ENCODE measurements around the gene ANKH. TPM values are rescaled to one million over a fixed set of nuclear protein-coding genes. Genes with fewer than 3 reads are reported as not detected.

ANKH gene
- total and polyA plus RNA-seq, 2 experiments from 2014 or later: 27.6 to 29.9 TPM

- no peak for DNase-seq (ENCODE audit: low spot score)
- no peaks in the 10 kb centered on the region for H3K36me3 ChIP-seq (replicated peaks; ENCODE audit: insufficient read depth, low read depth)
These were observed 138.6 kb downstream of the ANKH start for GRCh38 chr5:14732991-14733390.

GRCh38 chr5:14730881-14731280 lies 140.7 kb downstream of the ANKH start:
- DNase-seq (ENCODE audit: low spot score): no peak
- TF ChIP-seq, protein P1, sequence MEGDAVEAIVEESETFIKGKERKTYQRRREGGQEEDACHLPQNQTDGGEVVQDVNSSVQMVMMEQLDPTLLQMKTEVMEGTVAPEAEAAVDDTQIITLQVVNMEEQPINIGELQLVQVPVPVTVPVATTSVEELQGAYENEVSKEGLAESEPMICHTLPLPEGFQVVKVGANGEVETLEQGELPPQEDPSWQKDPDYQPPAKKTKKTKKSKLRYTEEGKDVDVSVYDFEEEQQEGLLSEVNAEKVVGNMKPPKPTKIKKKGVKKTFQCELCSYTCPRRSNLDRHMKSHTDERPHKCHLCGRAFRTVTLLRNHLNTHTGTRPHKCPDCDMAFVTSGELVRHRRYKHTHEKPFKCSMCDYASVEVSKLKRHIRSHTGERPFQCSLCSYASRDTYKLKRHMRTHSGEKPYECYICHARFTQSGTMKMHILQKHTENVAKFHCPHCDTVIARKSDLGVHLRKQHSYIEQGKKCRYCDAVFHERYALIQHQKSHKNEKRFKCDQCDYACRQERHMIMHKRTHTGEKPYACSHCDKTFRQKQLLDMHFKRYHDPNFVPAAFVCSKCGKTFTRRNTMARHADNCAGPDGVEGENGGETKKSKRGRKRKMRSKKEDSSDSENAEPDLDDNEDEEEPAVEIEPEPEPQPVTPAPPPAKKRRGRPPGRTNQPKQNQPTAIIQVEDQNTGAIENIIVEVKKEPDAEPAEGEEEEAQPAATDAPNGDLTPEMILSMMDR (IDR thresholded peaks at IDR 0.05; ENCODE audit: poor library complexity): no peak
- TF ChIP-seq EZH2 (IDR thresholded peaks at IDR 0.05; ENCODE audit: borderline replicate concordance) (no peak), EZH2phosphoT487 (IDR thresholded peaks at IDR 0.05; ENCODE audit: low read depth, severe bottlenecking, unreplicated experiment) (no peak)
- Histone ChIP-seq H3K36me3 (replicated peaks; ENCODE audit: insufficient read depth, low read depth) (no peaks in the 10 kb centered on the region), H3K4me2 (no peak overlapping the region), H3K9me3 (ENCODE audit: low read depth) (no peaks in the 10 kb centered on the region), H4K20me1 (ENCODE audit: insufficient read depth, poor library complexity, severe bottlenecking) (no peaks in the 10 kb centered on the region), H2AFZ (no peak overlapping the region), H3K27me3 (no peaks in the 10 kb centered on the region), H3K4me3 (no peak overlapping the region), H3K27ac (no peak overlapping the region), H3K4me1 (ENCODE audit: insufficient read depth) (peaks cover 5% of the 10 kb centered on the region), H3K9me2 (replicated peaks; ENCODE audit: insufficient read depth) (no peaks in the 10 kb centered on the region), H3K79me2 (no peaks in the 10 kb centered on the region)
- 89% methylated on average over 15 of the region's 15 CpGs for WGBS (ENCODE audit: low lambda C conversion rate, missing lambda C conversion rate)

More at GRCh38 chr5:14732991-14733390, 138.6 kb downstream of the ANKH start:
- H3K4me3 ChIP-seq: no peak overlapping the region
- H2AFZ ChIP-seq: no peak overlapping the region
- peaks cover 5% of the 10 kb centered on the region for H3K4me1 ChIP-seq (ENCODE audit: insufficient read depth)
- H3K27me3 ChIP-seq: no peaks in the 10 kb centered on the region
- no peaks in the 10 kb centered on the region for H4K20me1 ChIP-seq (ENCODE audit: insufficient read depth, poor library complexity, severe bottlenecking)
- H3K9me3 ChIP-seq (ENCODE audit: low read depth): no peaks in the 10 kb centered on the region
- WGBS (ENCODE audit: low lambda C conversion rate, missing lambda C conversion rate): 92% methylated on average over 6 of the region's 6 CpGs
- H3K4me2 ChIP-seq: no peak overlapping the region
- no peaks in the 10 kb centered on the region for H3K9me2 ChIP-seq (replicated peaks; ENCODE audit: insufficient read depth)
- no peaks in the 10 kb centered on the region for H3K79me2 ChIP-seq
- no peak overlapping the region for H3K27ac ChIP-seq
- TF ChIP-seq EZH2phosphoT487 (IDR thresholded peaks at IDR 0.05; ENCODE audit: low read depth, severe bottlenecking, unreplicated experiment) (no peak), EZH2 (IDR thresholded peaks at IDR 0.05; ENCODE audit: borderline replicate concordance) (no peak)
- TF ChIP-seq, protein P1 (IDR thresholded peaks at IDR 0.05; ENCODE audit: poor library complexity): no peak

GRCh38 chr5:14730466-14730865 lies 141.1 kb downstream of the ANKH start:
- TF ChIP-seq, protein P1 (IDR thresholded peaks at IDR 0.05; ENCODE audit: poor library complexity): no peak
- TF ChIP-seq EZH2 (IDR thresholded peaks at IDR 0.05; ENCODE audit: borderline replicate concordance): no peak
- TF ChIP-seq EZH2phosphoT487 (IDR thresholded peaks at IDR 0.05; ENCODE audit: low read depth, severe bottlenecking, unreplicated experiment): no peak
- Histone ChIP-seq H3K9me3 (ENCODE audit: low read depth) (no peaks in the 10 kb centered on the region), H3K27me3 (no peaks in the 10 kb centered on the region), H3K4me2 (no peak overlapping the region), H3K36me3 (replicated peaks; ENCODE audit: insufficient read depth, low read depth) (no peaks in the 10 kb centered on the region), H3K4me3 (no peak overlapping the region), H2AFZ (no peak overlapping the region), H3K79me2 (no peaks in the 10 kb centered on the region), H3K4me1 (ENCODE audit: insufficient read depth) (peaks cover 5% of the 10 kb centered on the region), H3K9me2 (replicated peaks; ENCODE audit: insufficient read depth) (no peaks in the 10 kb centered on the region), H3K27ac (no peak overlapping the region), H4K20me1 (ENCODE audit: insufficient read depth, poor library complexity, severe bottlenecking) (no peaks in the 10 kb centered on the region)
- DNase-seq (ENCODE audit: low spot score): no peak
- 95% methylated on average over 13 of the region's 13 CpGs for WGBS (ENCODE audit: low lambda C conversion rate, missing lambda C conversion rate)
